Posterior vena cava (tissue), 2 donors: ENCODE results near the gene GZF1. TPM values are rescaled to one million over a fixed set of nuclear protein-coding genes. Genes with fewer than 3 reads are reported as not detected.

Experiments used
- DNase-seq: peaks from one replicate; pipeline ENCODE4 v3.0.0-alpha.2; 2020; ENCODE audit warnings: low spot score
- intact Hi-C, 2 donors: fragments of 100-400 bp; cut with DNase I; formaldehyde crosslinking; loops; one replicate each; pipeline versions ENCODE4 v1.14.1 to v1.14.2; 2022 to 2023
- total RNA-seq, 2 donors: library from RNA; stranded (reverse); fragmentation: NEBNext Ultra II Directional; extraction: Animal tissue kit (Norgen Biotek cat#: 25700); gene quantifications; one replicate each; pipeline ENCODE4 v1.2.1, GENCODE V29; 2021
- donor health status: DM: yes; HTN: yes; CAD: no.
- donor health status: DM: yes; HTN: yes; CAD: no.

The GZF1 gene
- total RNA-seq, 2 donors from 2014 or later = 16.2 to 17.8 TPM

- intact Hi-C loops = no loop called here
- no peak for DNase-seq
Observed at GRCh38 chr20:23363257-23363649, 1.3 kb downstream of the GZF1 start.

- intact Hi-C loops = loop anchor here in 1 of 2 donors (5.0 kb wide), 1 partner anchor 42 kb away; no protein-coding TSS in a partner anchor
- no peak for DNase-seq
Observed at GRCh38 chr20:23365390-23366165, 3.6 kb downstream of the GZF1 start.

GRCh38 chr20:23366384-23366783, 4.4 kb downstream of the GZF1 start:
- no peak for DNase-seq
- intact Hi-C loops = loop anchor here in 1 of 2 donors (5.0 kb wide), 1 partner anchor 41 kb away; no protein-coding TSS in a partner anchor

DNA sequence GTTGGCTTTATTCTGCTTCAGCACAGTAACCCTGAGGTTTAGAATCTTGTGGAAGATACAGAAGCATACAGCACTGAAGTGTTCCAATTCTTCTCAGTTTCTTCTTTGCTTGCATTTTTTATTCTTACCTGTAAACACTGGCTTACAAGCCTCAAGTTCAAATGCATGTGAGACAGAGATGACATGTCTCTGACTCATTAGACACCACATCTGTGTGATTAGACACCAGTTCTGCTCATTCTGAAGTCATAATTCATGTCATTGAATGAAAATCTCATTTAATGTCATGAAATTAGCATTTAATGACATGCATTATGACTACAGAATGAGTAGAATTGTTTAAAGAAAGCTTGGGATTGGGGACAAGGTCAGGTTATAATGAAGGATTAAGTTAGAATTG, 5.8 kb downstream of the GZF1 start:
- intact Hi-C loops = loop anchor here in 1 of 2 donors (5.0 kb wide), 1 partner anchor 40 kb away; no protein-coding TSS in a partner anchor
- DNase-seq = no peak

- DNase-seq = no peak
- intact Hi-C loops = loop anchor here in 1 of 2 donors (5.0 kb wide), 1 partner anchor 39 kb away; no protein-coding TSS in a partner anchor
Observed at GRCh38 chr20:23368316-23369071, 6.5 kb downstream of the GZF1 start.

DNA sequence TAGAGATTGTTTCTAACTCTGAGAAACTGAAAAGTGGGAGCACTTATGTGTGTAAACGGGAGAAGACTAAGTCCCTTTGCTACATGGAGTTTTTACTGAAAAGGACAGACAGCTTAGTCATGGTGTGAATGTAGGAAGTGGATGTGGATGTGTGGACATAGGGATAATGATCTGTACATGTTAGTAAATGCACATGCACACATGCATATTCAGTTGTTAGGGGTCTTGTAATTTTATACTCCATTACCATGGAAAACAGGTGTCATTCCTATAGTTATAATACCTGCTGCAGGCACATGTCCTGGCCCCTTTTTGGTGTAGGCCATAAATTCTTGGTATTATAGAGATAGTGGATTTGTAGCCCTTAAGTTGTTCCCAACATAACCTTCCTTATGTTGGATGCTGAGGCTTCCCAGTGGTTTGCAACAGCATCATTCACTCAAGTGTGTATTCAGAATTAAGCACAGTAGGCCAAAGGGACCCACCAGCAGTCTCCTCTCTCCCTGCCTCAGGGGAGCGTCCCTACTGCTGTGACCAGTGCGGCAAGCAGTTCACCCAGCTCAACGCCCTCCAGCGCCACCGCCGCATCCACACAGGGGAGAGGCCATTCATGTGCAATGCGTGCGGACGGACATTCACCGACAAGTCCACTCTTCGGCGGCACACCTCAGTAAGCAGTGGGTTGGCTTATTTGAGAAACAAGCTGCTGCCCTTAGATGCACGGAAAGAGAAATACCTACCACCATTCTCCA, 7.3 kb downstream of the GZF1 start:
- no peak for DNase-seq
- intact Hi-C loops = loop anchor here in 1 of 2 donors (5.0 kb wide), 1 partner anchor 38 kb away; no protein-coding TSS in a partner anchor

DNA sequence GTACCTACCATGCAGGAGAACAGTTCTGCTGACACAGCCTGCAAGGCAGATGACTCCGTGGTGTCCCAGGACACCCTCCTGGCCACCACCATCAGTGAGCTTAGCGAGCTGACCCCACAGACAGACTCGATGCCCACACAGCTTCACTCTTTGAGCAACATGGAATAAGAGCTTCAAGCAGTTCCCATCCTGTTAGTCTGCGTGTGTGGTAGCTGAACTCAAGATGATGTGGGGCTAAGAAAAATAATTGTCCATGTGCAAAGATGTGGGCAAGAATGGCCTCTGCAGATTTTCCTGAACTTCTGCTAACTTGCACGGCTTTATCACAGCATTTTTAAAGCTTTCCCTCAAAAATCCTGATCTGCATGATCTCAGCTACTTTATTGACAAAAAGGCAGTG, 8.3 kb downstream of the GZF1 start:
- intact Hi-C loops = no loop called here

DNA sequence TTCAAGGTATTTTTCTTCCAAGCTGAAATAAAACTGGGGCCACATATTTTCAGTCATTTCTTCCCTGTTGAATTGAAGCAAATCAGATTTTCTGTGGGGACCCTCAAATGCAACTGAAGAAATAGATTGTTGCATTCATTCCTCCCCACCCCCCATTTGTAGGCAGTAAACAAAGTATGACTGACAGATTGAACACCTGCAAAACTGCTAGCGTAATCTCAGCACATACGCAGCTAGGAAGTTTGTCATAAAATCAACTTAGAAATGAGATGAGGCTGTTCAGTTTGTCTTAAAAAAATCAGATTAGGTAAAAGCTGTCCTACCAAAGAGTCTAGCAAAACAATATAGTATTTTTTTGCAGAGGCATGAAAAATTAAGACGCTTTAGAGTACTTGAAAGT, 8.9 kb downstream of the GZF1 start:
- intact Hi-C loops = no loop called here
- no peak for DNase-seq

More for the DNA sequence above, 8.3 kb downstream of the GZF1 start:
- no peak for DNase-seq

DNA sequence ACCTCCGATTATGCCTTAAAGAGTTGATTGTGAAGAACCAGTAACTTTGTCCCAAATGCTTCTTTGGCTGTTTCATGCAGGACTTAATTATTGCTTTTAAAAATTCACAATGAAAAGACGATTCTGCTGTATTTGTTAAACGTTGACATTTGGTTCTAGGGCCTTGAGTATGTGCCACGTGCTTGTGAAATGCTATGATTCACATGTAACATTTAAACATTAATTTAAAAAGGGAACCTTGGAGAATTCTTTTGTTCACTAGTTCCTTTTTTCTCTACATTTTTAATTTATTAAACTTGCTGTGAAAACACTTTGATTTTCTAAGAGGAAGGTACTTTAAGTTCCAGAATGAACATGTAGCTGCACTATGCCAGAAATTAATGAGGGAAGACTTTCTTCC, 9.5 kb downstream of the GZF1 start:
- intact Hi-C loops = no loop called here
- DNase-seq = no peak

DNA sequence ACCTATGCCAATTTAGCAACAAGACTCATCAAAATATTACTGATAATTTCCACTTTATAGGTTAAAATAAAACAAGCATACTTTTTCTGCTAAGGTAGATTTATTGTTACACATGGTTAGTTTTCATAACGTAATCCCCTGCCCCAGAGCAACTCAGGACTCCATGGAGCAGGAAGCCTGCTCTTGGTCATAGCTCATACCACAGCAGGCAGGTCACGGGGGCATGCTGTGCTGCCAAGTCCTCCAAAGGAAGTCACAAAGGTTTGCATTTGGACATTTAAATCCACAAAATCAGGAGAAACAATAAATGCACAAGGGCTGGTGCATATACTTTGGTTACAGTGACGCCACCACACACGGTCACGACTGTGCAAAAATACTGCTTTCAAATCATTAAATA, 12.5 kb downstream of the GZF1 start:
- no peak for DNase-seq
- intact Hi-C loops = no loop called here

DNA sequence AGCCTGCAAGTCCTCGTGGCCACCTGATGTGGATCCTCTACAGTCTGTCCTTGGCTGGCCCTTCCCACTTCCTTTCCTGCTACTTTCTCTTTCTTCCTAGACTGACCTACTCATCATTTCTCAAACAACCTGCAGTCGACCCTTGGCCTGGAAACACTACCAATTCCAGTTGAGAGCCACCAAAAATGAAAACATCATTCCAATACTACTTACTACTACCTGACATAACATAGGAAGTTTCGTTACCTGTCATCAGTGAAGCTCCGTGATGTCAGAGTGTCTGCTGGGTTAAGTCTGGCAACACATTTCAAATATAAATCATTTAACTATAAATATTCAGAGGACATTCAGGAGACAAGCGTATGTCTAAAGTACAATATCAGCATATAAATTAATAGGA, 13.8 kb downstream of the GZF1 start:
- intact Hi-C loops = no loop called here

DNA sequence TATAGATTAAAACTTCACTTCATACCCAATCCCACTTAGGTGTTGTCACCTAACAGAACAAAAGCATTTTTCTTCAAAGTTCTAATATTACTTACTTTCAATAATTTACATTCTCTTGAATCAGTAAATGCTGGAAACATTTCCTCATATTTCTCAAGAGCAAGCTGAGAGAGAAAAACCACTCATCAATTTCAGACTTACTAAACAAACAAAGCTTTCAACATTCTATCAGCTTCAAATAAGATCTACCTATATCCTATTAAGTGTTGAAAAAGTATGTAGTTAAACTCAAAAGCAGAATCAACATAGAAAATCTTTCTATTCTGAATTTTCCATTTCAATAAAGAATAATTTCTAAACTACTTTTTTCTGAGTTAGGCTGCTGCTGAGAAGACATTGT, 17.8 kb downstream of the GZF1 start:
- no peak for DNase-seq
- intact Hi-C loops = no loop called here

More for the DNA sequence above, 13.8 kb downstream of the GZF1 start:
- DNase-seq = no peak

DNA sequence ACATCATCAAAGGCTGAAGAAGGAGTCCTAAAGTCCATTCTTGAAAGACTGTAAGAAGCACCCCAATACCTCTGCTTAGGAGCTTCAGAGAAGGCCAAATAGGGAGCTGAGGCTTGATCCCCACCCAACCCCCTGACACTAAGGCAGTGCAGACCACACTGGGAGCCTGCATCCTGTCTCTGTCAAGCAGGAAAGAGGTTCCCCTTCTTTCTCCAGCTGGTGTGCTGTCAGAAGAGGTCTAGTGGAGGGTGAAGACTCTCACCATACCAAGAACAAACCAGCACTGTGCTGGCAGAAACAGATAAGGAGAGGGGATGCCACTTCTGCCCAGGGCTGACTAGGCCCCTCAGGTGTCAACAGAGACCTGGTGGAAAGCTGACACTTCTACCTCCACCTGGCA, 19.9 kb downstream of the GZF1 start:
- no peak for DNase-seq
- intact Hi-C loops = no loop called here

DNA sequence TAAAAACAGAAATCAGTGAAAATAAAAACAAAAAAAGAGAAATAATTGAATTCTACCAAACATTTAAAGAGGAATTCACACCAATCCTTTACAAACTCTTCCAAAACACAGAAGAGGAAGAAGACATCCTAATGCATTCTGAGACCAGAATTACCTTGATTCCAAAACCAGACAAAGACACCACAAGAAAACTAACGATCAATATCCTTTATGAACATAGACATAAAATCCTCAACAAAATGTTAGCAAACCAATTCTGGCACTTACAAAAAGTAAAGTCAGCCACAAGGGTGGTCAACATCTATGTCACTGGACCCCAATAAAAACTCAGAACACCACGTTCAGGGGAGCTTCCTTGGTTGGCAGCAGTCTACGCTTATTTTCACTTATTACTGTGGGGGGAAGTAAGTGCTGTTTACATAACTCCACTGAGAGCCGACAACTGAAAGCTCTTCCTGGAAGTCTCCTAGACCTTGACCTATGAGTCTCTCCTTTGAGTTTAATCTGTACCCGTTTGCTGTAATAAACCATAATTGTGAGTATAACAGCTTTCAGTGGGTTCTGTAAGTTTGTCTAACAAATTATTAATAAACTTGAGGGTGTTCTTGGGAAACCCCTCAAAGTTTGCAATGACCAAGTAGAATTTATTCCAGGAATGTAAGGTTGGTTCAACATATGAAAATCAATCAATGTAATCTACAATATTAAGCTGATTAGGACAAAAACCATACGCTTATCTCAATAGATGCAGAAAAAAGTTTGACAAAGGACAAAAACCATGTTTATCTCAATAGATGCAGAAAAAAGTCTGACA, 24.5 kb downstream of the GZF1 start:
- DNase-seq = no peak
- intact Hi-C loops = no loop called here

DNA sequence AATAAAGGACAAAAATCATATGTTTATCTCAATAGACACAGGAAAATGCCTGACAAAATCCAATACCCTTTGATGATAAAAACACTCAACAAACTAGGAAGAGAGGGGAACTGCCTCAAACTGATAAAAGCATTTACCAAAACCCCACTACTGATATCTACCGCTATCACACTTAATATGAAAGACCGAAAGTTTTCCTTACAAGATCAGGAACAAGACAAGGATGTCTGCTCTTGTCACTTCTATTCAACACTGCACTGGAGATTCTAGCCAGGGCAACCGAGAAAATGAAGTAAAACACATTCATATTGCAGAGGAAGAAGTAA, 25.1 kb downstream of the GZF1 start:
- intact Hi-C loops = no loop called here
- no peak for DNase-seq

DNA sequence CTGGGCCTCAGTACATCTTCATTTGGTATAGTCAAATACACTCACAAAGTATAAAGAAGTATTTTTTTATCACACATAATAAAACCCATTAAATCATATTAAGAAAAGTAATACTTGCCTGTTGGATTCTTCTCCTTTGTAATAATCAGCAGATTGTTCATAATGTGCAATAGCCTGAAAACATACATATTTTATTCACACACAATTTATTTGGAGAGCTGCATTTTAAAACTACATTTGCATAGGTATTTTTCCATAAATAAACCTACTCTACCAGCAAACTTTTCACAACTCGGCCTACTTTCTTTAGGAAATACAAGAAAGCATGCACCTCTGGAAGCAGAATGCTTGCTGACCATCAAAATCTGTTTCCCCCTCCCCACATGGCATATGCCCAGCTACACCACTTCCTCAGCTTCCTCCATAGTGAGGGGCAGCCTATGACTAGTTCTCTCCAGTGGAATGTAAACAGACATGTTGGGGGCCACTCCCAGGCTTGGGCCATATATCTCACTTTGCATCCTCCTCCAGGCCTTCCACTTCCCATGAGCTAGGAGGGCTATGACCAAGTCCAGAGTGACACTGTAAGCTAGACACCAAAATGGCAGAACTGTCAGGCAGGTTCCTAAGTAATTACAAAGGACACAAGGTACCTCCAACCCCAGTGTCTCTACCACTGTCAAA, 28.3 kb downstream of the GZF1 start:
- intact Hi-C loops = no loop called here
- no peak for DNase-seq

GRCh38 chr20:23391707-23392310, 29.8 kb downstream of the GZF1 start:
- no peak for DNase-seq
- intact Hi-C loops = no loop called here
